GM18951 (cell line): ENCODE measurements around the gene HSD3B2.

Experiments
- POLR2A ChIP-seq: IDR thresholded peaks from 4 replicates; pipeline ENCODE4 v1.6.1; 2011; ENCODE audit warnings: mild to moderate bottlenecking; ENCODE audit not compliant: insufficient read length, insufficient read depth; ENCODE audit errors: extremely low read depth
- in situ Hi-C: fragments of 300-500 bp; cut with MboI; formaldehyde crosslinking; loops from one replicate; pipeline ENCODE4 v1.12.0; 2022; ENCODE audit warnings: low sequenced_read_pairs, mixed read lengths, inconsistent platforms; ENCODE audit not compliant: unreplicated experiment

The HSD3B2 gene

DNA sequence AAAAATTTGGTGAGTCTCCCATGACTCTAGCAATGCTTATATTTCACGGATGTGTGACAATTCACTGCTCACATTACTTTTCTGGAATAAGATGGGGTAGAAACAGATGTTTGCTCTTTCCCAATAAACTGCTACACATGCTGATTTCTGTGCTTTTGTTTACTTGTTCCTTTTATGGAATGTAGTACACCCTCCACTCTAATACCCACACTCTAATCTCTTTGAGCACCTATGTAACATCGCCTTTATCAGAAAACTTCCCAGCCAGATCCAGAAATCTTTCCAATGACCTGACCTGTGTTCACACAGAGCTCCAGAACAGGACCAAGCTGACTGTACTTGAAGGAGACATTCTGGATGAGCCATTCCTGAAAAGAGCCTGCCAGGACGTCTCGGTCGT lies 4.2 kb downstream of the HSD3B2 start:
- TF ChIP-seq POLR2A = no peak
- in situ Hi-C loops = no loop called here

- in situ Hi-C loops = no loop called here
- TF ChIP-seq POLR2A = no peak
Observed at GRCh38 chr1:119420638-119421037, 5.7 kb downstream of the HSD3B2 start.

- in situ Hi-C loops = no loop called here
- no peak for TF ChIP-seq POLR2A
Observed at GRCh38 chr1:119422631-119423030, 7.7 kb downstream of the HSD3B2 start.

DNA sequence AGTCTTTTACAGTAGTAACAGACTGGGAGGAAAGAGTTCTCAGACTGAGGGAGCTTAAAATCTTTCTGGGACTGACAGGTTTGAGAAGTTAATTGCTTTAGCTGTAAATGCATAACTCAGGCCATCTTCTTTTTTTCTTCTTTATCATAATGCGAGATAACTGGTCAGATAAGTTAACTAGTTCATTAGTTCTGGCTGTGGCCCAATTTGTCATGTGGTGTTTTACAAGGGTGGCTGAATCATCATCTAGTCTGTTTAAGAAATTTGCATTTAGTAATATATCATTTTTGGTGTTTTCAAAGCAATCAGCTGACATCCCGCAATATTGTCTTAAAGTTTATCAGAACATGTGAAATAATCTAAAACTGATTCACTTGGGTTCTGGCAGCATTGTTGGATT lies 14.0 kb downstream of the HSD3B2 start:
- in situ Hi-C loops = no loop called here
- no peak for TF ChIP-seq POLR2A

GRCh38 chr1:119429687-119430086 lies 14.7 kb downstream of the HSD3B2 start:
- in situ Hi-C loops = no loop called here
- no peak for TF ChIP-seq POLR2A

GRCh38 chr1:119430486-119430885 lies 15.5 kb downstream of the HSD3B2 start:
- TF ChIP-seq POLR2A = no peak
- in situ Hi-C loops = no loop called here

DNA sequence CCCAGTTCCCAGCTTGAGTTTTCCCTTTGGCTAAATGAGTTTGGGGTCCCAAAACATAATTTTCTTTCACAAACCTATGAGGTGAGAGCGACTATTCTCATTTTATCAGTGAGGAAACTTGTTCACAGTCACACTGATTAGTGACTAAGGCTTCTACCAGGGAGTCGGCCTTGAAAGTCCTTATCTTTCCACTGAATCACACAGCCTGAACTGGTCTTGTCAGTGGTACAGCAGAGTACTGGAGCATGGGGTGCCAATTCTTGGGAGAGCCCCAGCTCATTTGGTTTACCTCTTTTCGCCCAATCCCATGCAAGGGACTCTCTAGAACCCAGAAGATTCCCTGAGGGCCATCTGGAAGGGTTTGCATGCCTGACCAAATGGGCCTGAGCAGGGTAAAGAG lies 16.9 kb downstream of the HSD3B2 start:
- in situ Hi-C loops = no loop called here
- no peak for TF ChIP-seq POLR2A

- in situ Hi-C loops = no loop called here
- TF ChIP-seq POLR2A = no peak
Observed at GRCh38 chr1:119435052-119435451, 20.1 kb downstream of the HSD3B2 start.

- no peak for TF ChIP-seq POLR2A
- in situ Hi-C loops = no loop called here
Observed at GRCh38 chr1:119438761-119439160, 23.8 kb downstream of the HSD3B2 start.

- TF ChIP-seq POLR2A = no peak
- in situ Hi-C loops = no loop called here
Observed at GRCh38 chr1:119440721-119441307, 25.9 kb downstream of the HSD3B2 start.

DNA sequence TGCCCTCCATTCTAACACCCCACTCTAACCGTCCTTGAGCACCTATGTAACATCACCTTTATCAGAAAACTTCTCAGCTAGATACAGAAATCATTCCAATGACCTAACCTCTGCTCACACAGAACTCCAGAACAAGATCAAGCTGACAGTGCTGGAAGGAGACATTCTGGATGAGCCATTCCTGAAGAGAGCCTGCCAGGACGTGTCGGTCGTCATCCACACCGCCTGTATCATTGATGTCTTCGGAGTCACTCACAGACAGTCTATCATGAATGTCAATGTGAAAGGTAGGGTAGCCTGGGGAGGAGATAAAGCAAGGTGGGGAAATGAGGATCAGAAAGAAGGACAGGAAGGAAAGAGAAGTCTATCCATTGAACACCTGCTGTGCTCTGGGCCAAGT lies 27.8 kb downstream of the HSD3B2 start:
- TF ChIP-seq POLR2A = no peak
- in situ Hi-C loops = no loop called here

DNA sequence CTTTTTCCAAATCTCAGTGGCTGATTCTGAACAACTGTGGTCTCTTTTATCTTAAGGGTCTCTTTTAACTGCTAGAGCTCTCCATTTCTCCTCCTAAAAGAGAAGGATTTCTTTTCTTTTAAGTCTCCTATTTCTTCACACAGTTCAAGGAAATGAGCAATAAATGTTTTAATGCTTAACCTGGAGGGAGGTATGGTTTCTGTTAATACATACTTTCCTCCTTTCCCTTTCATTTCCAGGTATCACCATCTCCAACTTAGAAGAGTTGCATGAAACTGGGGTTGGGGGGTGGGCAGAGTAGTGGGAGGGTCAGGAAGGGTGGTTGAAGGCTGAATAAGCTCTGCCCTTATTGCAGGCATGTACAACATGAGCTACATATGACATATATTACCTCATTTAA lies 31.4 kb downstream of the HSD3B2 start:
- in situ Hi-C loops = no loop called here
- no peak for TF ChIP-seq POLR2A

- TF ChIP-seq POLR2A = no peak
- in situ Hi-C loops = no loop called here
Observed at GRCh38 chr1:119447344-119448126, 32.6 kb downstream of the HSD3B2 start.

DNA sequence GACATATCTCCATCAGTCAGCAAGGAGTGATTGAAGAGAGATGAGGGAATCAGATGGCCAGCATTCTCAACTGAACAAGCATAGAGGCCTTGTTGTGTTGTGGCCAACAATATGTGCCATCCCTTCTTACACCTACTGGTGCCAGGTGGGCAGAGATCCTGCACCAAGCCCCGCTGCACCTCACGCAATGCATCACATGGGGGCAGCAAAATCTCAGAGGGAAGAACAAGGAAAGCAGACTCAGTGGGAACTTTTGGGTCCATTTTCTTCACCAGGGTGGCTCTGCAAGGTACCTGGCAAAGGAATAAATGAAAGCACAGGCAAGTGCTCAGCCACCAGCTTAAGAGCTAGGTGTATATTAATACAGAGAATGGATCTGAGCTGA lies 33.2 kb downstream of the HSD3B2 start:
- in situ Hi-C loops = no loop called here
- no peak for TF ChIP-seq POLR2A

GRCh38 chr1:119449971-119450370 lies 35.0 kb downstream of the HSD3B2 start:
- in situ Hi-C loops = no loop called here
- TF ChIP-seq POLR2A = no peak

DNA sequence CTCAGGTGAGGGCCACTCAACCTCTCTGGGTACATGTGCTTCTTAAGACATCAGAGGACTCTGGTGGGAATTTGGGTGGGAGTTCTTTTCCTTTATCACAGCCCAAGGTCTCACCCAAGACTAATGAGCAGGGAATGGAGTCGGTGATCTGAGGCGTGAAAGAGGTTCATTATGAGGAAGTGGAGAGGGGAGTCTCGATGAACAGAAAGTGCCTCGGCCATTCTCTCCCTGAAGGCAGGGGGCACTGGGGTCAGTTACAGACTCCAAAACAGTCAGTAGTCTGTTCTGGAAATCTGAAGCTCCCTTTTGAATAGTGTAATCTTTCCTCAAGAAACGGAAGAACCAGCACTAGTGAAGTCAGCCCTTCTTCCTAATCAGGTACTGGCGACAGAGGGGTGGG lies 36.2 kb downstream of the HSD3B2 start:
- TF ChIP-seq POLR2A = no peak
- in situ Hi-C loops = no loop called here
